Panc1 (cell line): ENCODE data around the gene ARHGEF37. TPM values are rescaled to one million over a fixed set of nuclear protein-coding genes. Genes with fewer than 3 reads are reported as not detected.

Experiments used
- ATAC-seq: fragments of 200-7000 bp; cut with Tn5 transposase; 2 replicates; pipeline ENCODE4 v1.9.1; 2020; ENCODE audit warnings: mild to moderate bottlenecking, moderate library complexity
- BruUV-seq: library from RNA; stranded (reverse); fragments of 400-500 nt; replicated peaks from 2 replicates; lab custom pipeline; 2021; lab: Mats Ljungman, UMichigan
- CTCF ChIA-PET: fragments of 300-600 bp; sonication (Branson Sonifier 250); formaldehyde crosslinking; loops from one replicate; lab custom pipeline; 2022; ENCODE audit warnings: antibody characterized with exemption; lab: Charles Lee
- POLR2A ChIA-PET: fragments of 300-600 bp; sonication (Branson Sonifier 250); formaldehyde crosslinking; loops from one replicate; lab custom pipeline; 2022; ENCODE audit warnings: antibody characterized with exemption; lab: Charles Lee
- DNase-seq: peaks from one replicate; pipeline ENCODE4 v3.0.0-alpha.2; 2010; ENCODE audit warnings: low read depth, low spot score
- H3K27ac ChIP-seq: 2 replicates; pipeline ENCODE4 v1.5.1; 2011; ENCODE audit warnings: mild to moderate bottlenecking, low read length, inconsistent platforms
- H3K27me3 ChIP-seq: fragments of 200-500 bp; sonication (Bioruptor generic); 2 replicates; pipeline ENCODE4 v1.6.0; 2014; ENCODE audit warnings: low read length, inconsistent platforms; ENCODE audit not compliant: control insufficient read depth, insufficient read depth
- H3K36me3 ChIP-seq: fragments of 200-500 bp; sonication (Bioruptor generic); 2 replicates; pipeline ENCODE4 v1.5.1; 2014; ENCODE audit warnings: inconsistent platforms, mild to moderate bottlenecking, low read length, moderate library complexity; ENCODE audit not compliant: control insufficient read depth, insufficient read depth
- H3K4me1 ChIP-seq: 2 replicates; pipeline ENCODE4 v1.5.1; 2011; ENCODE audit warnings: inconsistent platforms, mild to moderate bottlenecking, low read length, moderate library complexity; ENCODE audit not compliant: control insufficient read depth, insufficient read depth
- H3K4me3 ChIP-seq, 2 experiments: 2 replicates each; pipeline ENCODE4 v1.5.1; 2011 to 2012; ENCODE audit warnings: low read depth in 2 of 2, low read length in 2 of 2, mild to moderate bottlenecking in 2 of 2, inconsistent platforms in 1 of 2, moderate library complexity in 1 of 2
- H3K9me3 ChIP-seq: fragments of 200-500 bp; sonication (Bioruptor generic); 2 replicates; pipeline ENCODE4 v1.5.1; 2014; ENCODE audit warnings: low read depth, mild to moderate bottlenecking, inconsistent platforms, low read length, moderate library complexity; ENCODE audit not compliant: control insufficient read depth, insufficient read depth
- POLR2AphosphoS5 ChIP-seq: IDR thresholded peaks from 2 replicates; pipeline ENCODE4 v1.6.1; 2012; ENCODE audit warnings: mild to moderate bottlenecking, low read depth, low read length, moderate library complexity
- SIN3A ChIP-seq: IDR thresholded peaks from 2 replicates; pipeline ENCODE4 v1.6.1; 2012; ENCODE audit warnings: low read depth, mild to moderate bottlenecking, low read length, moderate library complexity, borderline replicate concordance; ENCODE audit not compliant: insufficient read depth
- TCF7L2 ChIP-seq: IDR thresholded peaks from 2 replicates; pipeline ENCODE4 v1.6.1; 2011; ENCODE audit warnings: mild to moderate bottlenecking, low read depth, low read length, inconsistent platforms
- in situ Hi-C: cut with HindIII; loops from 2 replicates; pipeline ENCODE4 v1.10.0; 2016; ENCODE audit warnings: low sequenced_read_pairs, low pct_unique_long_range_greater_than_20kb
- intact Hi-C: fragments of 100-400 bp; cut with micrococcal nuclease; formaldehyde crosslinking; loops from one replicate; pipeline ENCODE4 v1.10.0; 2022; ENCODE audit not compliant: unreplicated experiment
- total RNA-seq: library from RNA; stranded (reverse); gene quantifications from one replicate; pipeline ENCODE4 v1.2.1, GENCODE V29; 2021; ENCODE audit not compliant: unreplicated experiment
- TF ChIP-seq, protein P1 (sequence below), 2 experiments: IDR thresholded peaks; 2 replicates each; pipeline ENCODE4 v1.6.1; 2011 to 2012; ENCODE audit warnings: low read depth in 2 of 2, control low read depth in 1 of 2, low read length in 1 of 2, mild to moderate bottlenecking in 1 of 2, moderate library complexity in 1 of 2; ENCODE audit not compliant: insufficient read depth in 1 of 2
- TF ChIP-seq, protein P2 (sequence below): fragments of 450-650 bp; IDR thresholded peaks from 2 replicates; pipeline ENCODE4 v1.5.1; 2017; ENCODE audit warnings: mild to moderate bottlenecking

The ARHGEF37 gene
- total RNA-seq, 1 experiment from 2014 or later = 3.2 TPM

- H3K4me3 ChIP-seq = no peak overlapping the region
- no peaks in the 10 kb centered on the region for H3K9me3 ChIP-seq
- no peak overlapping the region for H3K27ac ChIP-seq
- POLR2A ChIA-PET = no interaction called here
- in situ Hi-C loops (no loop called here), intact Hi-C loops (no loop called here)
- no TSS peak for BruUV-seq
- TF ChIP-seq TCF7L2 = no peak
- TF ChIP-seq, protein P1, sequence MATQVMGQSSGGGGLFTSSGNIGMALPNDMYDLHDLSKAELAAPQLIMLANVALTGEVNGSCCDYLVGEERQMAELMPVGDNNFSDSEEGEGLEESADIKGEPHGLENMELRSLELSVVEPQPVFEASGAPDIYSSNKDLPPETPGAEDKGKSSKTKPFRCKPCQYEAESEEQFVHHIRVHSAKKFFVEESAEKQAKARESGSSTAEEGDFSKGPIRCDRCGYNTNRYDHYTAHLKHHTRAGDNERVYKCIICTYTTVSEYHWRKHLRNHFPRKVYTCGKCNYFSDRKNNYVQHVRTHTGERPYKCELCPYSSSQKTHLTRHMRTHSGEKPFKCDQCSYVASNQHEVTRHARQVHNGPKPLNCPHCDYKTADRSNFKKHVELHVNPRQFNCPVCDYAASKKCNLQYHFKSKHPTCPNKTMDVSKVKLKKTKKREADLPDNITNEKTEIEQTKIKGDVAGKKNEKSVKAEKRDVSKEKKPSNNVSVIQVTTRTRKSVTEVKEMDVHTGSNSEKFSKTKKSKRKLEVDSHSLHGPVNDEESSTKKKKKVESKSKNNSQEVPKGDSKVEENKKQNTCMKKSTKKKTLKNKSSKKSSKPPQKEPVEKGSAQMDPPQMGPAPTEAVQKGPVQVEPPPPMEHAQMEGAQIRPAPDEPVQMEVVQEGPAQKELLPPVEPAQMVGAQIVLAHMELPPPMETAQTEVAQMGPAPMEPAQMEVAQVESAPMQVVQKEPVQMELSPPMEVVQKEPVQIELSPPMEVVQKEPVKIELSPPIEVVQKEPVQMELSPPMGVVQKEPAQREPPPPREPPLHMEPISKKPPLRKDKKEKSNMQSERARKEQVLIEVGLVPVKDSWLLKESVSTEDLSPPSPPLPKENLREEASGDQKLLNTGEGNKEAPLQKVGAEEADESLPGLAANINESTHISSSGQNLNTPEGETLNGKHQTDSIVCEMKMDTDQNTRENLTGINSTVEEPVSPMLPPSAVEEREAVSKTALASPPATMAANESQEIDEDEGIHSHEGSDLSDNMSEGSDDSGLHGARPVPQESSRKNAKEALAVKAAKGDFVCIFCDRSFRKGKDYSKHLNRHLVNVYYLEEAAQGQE (IDR thresholded peaks at IDR 0.05; ENCODE audit: insufficient read depth in 1 of 2, low read depth in 2 of 2, low read length in 1 of 2) = no peak
- TF ChIP-seq, protein P2, sequence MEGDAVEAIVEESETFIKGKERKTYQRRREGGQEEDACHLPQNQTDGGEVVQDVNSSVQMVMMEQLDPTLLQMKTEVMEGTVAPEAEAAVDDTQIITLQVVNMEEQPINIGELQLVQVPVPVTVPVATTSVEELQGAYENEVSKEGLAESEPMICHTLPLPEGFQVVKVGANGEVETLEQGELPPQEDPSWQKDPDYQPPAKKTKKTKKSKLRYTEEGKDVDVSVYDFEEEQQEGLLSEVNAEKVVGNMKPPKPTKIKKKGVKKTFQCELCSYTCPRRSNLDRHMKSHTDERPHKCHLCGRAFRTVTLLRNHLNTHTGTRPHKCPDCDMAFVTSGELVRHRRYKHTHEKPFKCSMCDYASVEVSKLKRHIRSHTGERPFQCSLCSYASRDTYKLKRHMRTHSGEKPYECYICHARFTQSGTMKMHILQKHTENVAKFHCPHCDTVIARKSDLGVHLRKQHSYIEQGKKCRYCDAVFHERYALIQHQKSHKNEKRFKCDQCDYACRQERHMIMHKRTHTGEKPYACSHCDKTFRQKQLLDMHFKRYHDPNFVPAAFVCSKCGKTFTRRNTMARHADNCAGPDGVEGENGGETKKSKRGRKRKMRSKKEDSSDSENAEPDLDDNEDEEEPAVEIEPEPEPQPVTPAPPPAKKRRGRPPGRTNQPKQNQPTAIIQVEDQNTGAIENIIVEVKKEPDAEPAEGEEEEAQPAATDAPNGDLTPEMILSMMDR = no peak
- TF ChIP-seq POLR2AphosphoS5 = no peak
- no peak for TF ChIP-seq SIN3A
- DNase-seq = no peak
- no peaks in the 10 kb centered on the region for H3K36me3 ChIP-seq
- ATAC-seq = no peak
- CTCF ChIA-PET = no interaction called here
- no peaks in the 10 kb centered on the region for H3K27me3 ChIP-seq
- H3K4me1 ChIP-seq = no peaks in the 10 kb centered on the region
These were observed 94.4 kb downstream of the ARHGEF37 start for GRCh38 chr5:149675610-149676201.

- ATAC-seq (no peak), DNase-seq (no peak)
- POLR2A ChIA-PET = no interaction called here
- CTCF ChIA-PET = interaction anchor here (0.6 kb wide), 1 partner anchor 175 kb away, joined by 3 read pairs; no protein-coding TSS in a partner anchor
- BruUV-seq = no TSS peak
- Histone ChIP-seq H3K4me1 (no peaks in the 10 kb centered on the region), H3K4me3 (no peak overlapping the region), H3K9me3 (no peaks in the 10 kb centered on the region), H3K36me3 (no peaks in the 10 kb centered on the region), H3K27ac (no peak overlapping the region), H3K27me3 (no peaks in the 10 kb centered on the region)
- intact Hi-C loops = no loop called here
- in situ Hi-C loops = no loop called here
- no peak for TF ChIP-seq POLR2AphosphoS5
- TF ChIP-seq, protein P2 = no peak
- no peak for TF ChIP-seq TCF7L2
- TF ChIP-seq, protein P1 (IDR thresholded peaks at IDR 0.05; ENCODE audit: insufficient read depth in 1 of 2, low read depth in 2 of 2, low read length in 1 of 2) = no peak
- TF ChIP-seq SIN3A = no peak
These were observed 96.4 kb downstream of the ARHGEF37 start for GRCh38 chr5:149677731-149678130.
